ENCODE measurements around the gene NRG2. TPM values are rescaled to one million over a fixed set of nuclear protein-coding genes. Genes with fewer than 3 reads are reported as not detected.

Gene NRG2
- total and polyA plus RNA-seq, 2 of the 8 experiments (the other 6 are each of a cell fraction or from before 2014, with no cell fraction given): 0.27 to 0.54 TPM

- POLR2A ChIA-PET (ENCODE audit: partially characterized antibody): no interaction called here
- Histone ChIP-seq H3K14ac (ENCODE audit: insufficient read length) (no peak overlapping the region), H4K91ac (replicated peaks; ENCODE audit: insufficient read length, low read length) (no peak overlapping the region), H4K8ac (ENCODE audit: extremely low read depth, insufficient read depth, low read length) (no peak overlapping the region), H3K36me3 (ENCODE audit: control insufficient read depth in 2 of 4, insufficient read depth in 4 of 4, low read length in 3 of 4) (no peaks in the 10 kb centered on the region), H2BK15ac (ENCODE audit: low read length) (no peak overlapping the region), H3K23ac (ENCODE audit: insufficient read length) (no peak overlapping the region), H3K23me2 (ENCODE audit: low read depth, low read length) (no peaks in the 10 kb centered on the region), H4K20me1 (replicated peaks in 1 of 2; ENCODE audit: control insufficient read depth in 1 of 2, insufficient read depth in 2 of 2, low read length in 2 of 2) (no peaks in the 10 kb centered on the region), H3K18ac (ENCODE audit: extremely low read depth, low read length) (no peak overlapping the region), H3K4ac (replicated peaks; ENCODE audit: insufficient read length, low read depth, low read length) (no peak overlapping the region), H3K79me2 (ENCODE audit: control insufficient read depth in 1 of 2, insufficient read depth in 2 of 2, low read length in 2 of 2) (no peaks in the 10 kb centered on the region), H2AK5ac (ENCODE audit: low read depth, low read length) (no peak overlapping the region), H3K9me3 (ENCODE audit: insufficient read depth in 2 of 2, low read depth in 1 of 2, low read length in 1 of 2) (no peaks in the 10 kb centered on the region), H2BK12ac (ENCODE audit: low read depth, low read length) (no peak overlapping the region), H3K27me3 (replicated peaks in 1 of 4; ENCODE audit: control insufficient read depth in 3 of 4, extremely low read depth in 1 of 4, insufficient read depth in 3 of 4, low read length in 3 of 4) (peaks cover 0 to 4% (median 1%) of the 10 kb centered on the region in 4 experiments; a peak in 2 of 7 replicates), H4K5ac (ENCODE audit: insufficient read length, low read depth, low read length) (no peak overlapping the region), H3K4me2 (ENCODE audit: insufficient read depth in 1 of 2, low read depth in 2 of 2, low read length in 2 of 2) (no peak overlapping the region), H2BK5ac (ENCODE audit: low read depth, low read length) (no peak overlapping the region), H3K4me3 (ENCODE audit: extremely low read depth in 1 of 4, insufficient read depth in 2 of 4, low read depth in 3 of 4, low read length in 4 of 4) (no peak overlapping the region), H3K27ac (ENCODE audit: low read depth, low read length) (no peak overlapping the region), H3K79me1 (ENCODE audit: low read depth, low read length) (no peaks in the 10 kb centered on the region), H2BK120ac (replicated peaks; ENCODE audit: low read depth, low read length) (no peak overlapping the region), H3K9ac (replicated peaks in 1 of 4; ENCODE audit: extremely low read depth in 1 of 4, low read depth in 3 of 4, low read length in 3 of 4) (no peak overlapping the region), H2AFZ (ENCODE audit: low read length) (no peak overlapping the region), H2BK20ac (ENCODE audit: low read length) (no peak overlapping the region), H3K4me1 (replicated peaks in 1 of 4; ENCODE audit: control insufficient read depth in 3 of 4, insufficient read depth in 4 of 4, low read length in 3 of 4) (peaks cover 0 to 3% (median under 1%) of the 10 kb centered on the region in 4 experiments; a peak in 4 of 7 replicates), H3K56ac (replicated peaks; ENCODE audit: insufficient read length, low read depth, low read length) (no peak overlapping the region)
- CTCF ChIA-PET (ENCODE audit: partially characterized antibody): interaction anchor here (0.7 to 7.9 kb wide), 8 partner anchors 14 to 429 kb away, joined by 3 to 107 read pairs (median 4); no protein-coding TSS in a partner anchor
- DNase-seq (ENCODE audit: low read depth in 1 of 2, low spot score in 2 of 2) (no peak), FAIRE-seq (no peak)
- TF ChIP-seq POLR2AphosphoS5 (IDR thresholded peaks at IDR 0.05; ENCODE audit: low read depth, low read length): no peak
- no peak for TF ChIP-seq CTCF (IDR thresholded peaks at IDR 0.05; ENCODE audit: control extremely low read depth in 1 of 3, insufficient read depth in 1 of 3, low read depth in 1 of 3, low read length in 3 of 3)
- TF ChIP-seq RXRA (IDR thresholded peaks at IDR 0.05; ENCODE audit: insufficient read depth, low read depth, low read length): no peak
- WGBS, 2 experiments (ENCODE audit: extremely low coverage in 1 of 2, insufficient coverage in 1 of 2, insufficient read length in 1 of 2, insufficient replicate concordance in 2 of 2, low coverage in 1 of 2, low lambda C conversion rate in 2 of 2, missing lambda C conversion rate in 1 of 2): 92% methylated on average over 1 of the region's 1 CpG; no CpG with 5 or more reads in 1 of the 2 experiments
Observed at GRCh38 chr5:139984816-139985215, 58.3 kb downstream of the NRG2 start.

Measured in H1 (cell line).